ENCODE data around the gene NANP.

The NANP gene

GRCh38 chr20:25565578-25566157 lies 58.1 kb downstream of the NANP start:
- no peak overlapping the region for H2AFZ ChIP-seq (ENCODE audit: low read depth)
- no peak for TF ChIP-seq CTCF (conservative IDR thresholded peaks at IDR 0.05; ENCODE audit: low read depth, low read length)
- no peaks in the 10 kb centered on the region for H3K4me1 ChIP-seq (ENCODE audit: low read depth, poor library complexity, severe bottlenecking)
- no peak overlapping the region for H3K4me2 ChIP-seq
- no peak overlapping the region for H3K9ac ChIP-seq
- no peaks in the 10 kb centered on the region for H4K20me1 ChIP-seq (ENCODE audit: insufficient read depth)
- H3K36me3 ChIP-seq (ENCODE audit: insufficient read depth) = no peaks in the 10 kb centered on the region
- H3K27ac ChIP-seq = no peak overlapping the region
- no peaks in the 10 kb centered on the region for H3K27me3 ChIP-seq (ENCODE audit: insufficient read depth, low read depth)
- H3K79me2 ChIP-seq (ENCODE audit: insufficient read depth, low read depth) = no peaks in the 10 kb centered on the region
- no peak overlapping the region for H3K4me3 ChIP-seq (IDR thresholded peaks at IDR 0.05; ENCODE audit: insufficient read depth, low read depth, low read length)

GRCh38 chr20:25563876-25564275 lies 59.9 kb downstream of the NANP start:
- H3K27me3 ChIP-seq (ENCODE audit: insufficient read depth, low read depth) = no peaks in the 10 kb centered on the region
- no peaks in the 10 kb centered on the region for H3K4me1 ChIP-seq (ENCODE audit: low read depth, poor library complexity, severe bottlenecking)
- no peaks in the 10 kb centered on the region for H3K79me2 ChIP-seq (ENCODE audit: insufficient read depth, low read depth)
- no peaks in the 10 kb centered on the region for H3K36me3 ChIP-seq (ENCODE audit: insufficient read depth)
- no peak overlapping the region for H3K4me3 ChIP-seq (IDR thresholded peaks at IDR 0.05; ENCODE audit: insufficient read depth, low read depth, low read length)
- H4K20me1 ChIP-seq (ENCODE audit: insufficient read depth) = no peaks in the 10 kb centered on the region
- no peak overlapping the region for H2AFZ ChIP-seq (ENCODE audit: low read depth)
- H3K9ac ChIP-seq = no peak overlapping the region
- no peak overlapping the region for H3K4me2 ChIP-seq
- TF ChIP-seq CTCF (conservative IDR thresholded peaks at IDR 0.05; ENCODE audit: low read depth, low read length) = no peak
- no peak overlapping the region for H3K27ac ChIP-seq

GRCh38 chr20:25563362-25563761 lies 60.5 kb downstream of the NANP start:
- Histone ChIP-seq H3K36me3 (ENCODE audit: insufficient read depth) (no peaks in the 10 kb centered on the region), H3K27ac (no peak overlapping the region), H3K4me3 (IDR thresholded peaks at IDR 0.05; ENCODE audit: insufficient read depth, low read depth, low read length) (no peak overlapping the region), H4K20me1 (ENCODE audit: insufficient read depth) (no peaks in the 10 kb centered on the region), H2AFZ (ENCODE audit: low read depth) (no peak overlapping the region), H3K4me1 (ENCODE audit: low read depth, poor library complexity, severe bottlenecking) (no peaks in the 10 kb centered on the region), H3K79me2 (ENCODE audit: insufficient read depth, low read depth) (no peaks in the 10 kb centered on the region), H3K4me2 (no peak overlapping the region), H3K27me3 (ENCODE audit: insufficient read depth, low read depth) (no peaks in the 10 kb centered on the region), H3K9ac (no peak overlapping the region)
- TF ChIP-seq CTCF (conservative IDR thresholded peaks at IDR 0.05; ENCODE audit: low read depth, low read length) = no peak
